IPS-20b (cell line): ENCODE measurements around the gene THAP9.
A peak's percentile ranks its signal among the peaks of the same experiment; 100 is the strongest.
"Not testable (repeated sequence)": the region's sequence is repeated elsewhere in the genome, so short reads cannot be mapped to it uniquely, and the experiment has no call there.

Experiments
- H3K27ac ChIP-seq: one replicate; pipeline ENCODE4 v1.5.1; 2013; ENCODE audit warnings: low read length
- H3K27me3 ChIP-seq: 2 replicates; pipeline ENCODE4 v1.6.1; 2013; ENCODE audit warnings: mild to moderate bottlenecking, low read length, inconsistent platforms; ENCODE audit not compliant: insufficient read depth
- H3K36me3 ChIP-seq: 2 replicates; pipeline ENCODE4 v1.6.1; 2013; ENCODE audit warnings: low read depth, mild to moderate bottlenecking, inconsistent platforms, low read length, moderate library complexity; ENCODE audit not compliant: insufficient read depth
- H3K4me1 ChIP-seq: 2 replicates; pipeline ENCODE4 v1.6.1; 2013; ENCODE audit warnings: mild to moderate bottlenecking, control low read depth, inconsistent platforms, low read length, moderate library complexity; ENCODE audit not compliant: insufficient read depth
- H3K4me3 ChIP-seq: 2 replicates; pipeline ENCODE4 v1.5.1; 2013; ENCODE audit warnings: mild to moderate bottlenecking, low read length, inconsistent platforms
- H3K9ac ChIP-seq: 2 replicates; pipeline ENCODE4 v1.6.1; 2013; ENCODE audit warnings: low read depth, mild to moderate bottlenecking, inconsistent platforms, low read length, moderate library complexity
- H3K9me3 ChIP-seq: 2 replicates; pipeline ENCODE4 v1.6.1; 2013; ENCODE audit warnings: mild to moderate bottlenecking, low read depth, low read length, inconsistent platforms; ENCODE audit not compliant: insufficient read depth

Gene THAP9, protein sequence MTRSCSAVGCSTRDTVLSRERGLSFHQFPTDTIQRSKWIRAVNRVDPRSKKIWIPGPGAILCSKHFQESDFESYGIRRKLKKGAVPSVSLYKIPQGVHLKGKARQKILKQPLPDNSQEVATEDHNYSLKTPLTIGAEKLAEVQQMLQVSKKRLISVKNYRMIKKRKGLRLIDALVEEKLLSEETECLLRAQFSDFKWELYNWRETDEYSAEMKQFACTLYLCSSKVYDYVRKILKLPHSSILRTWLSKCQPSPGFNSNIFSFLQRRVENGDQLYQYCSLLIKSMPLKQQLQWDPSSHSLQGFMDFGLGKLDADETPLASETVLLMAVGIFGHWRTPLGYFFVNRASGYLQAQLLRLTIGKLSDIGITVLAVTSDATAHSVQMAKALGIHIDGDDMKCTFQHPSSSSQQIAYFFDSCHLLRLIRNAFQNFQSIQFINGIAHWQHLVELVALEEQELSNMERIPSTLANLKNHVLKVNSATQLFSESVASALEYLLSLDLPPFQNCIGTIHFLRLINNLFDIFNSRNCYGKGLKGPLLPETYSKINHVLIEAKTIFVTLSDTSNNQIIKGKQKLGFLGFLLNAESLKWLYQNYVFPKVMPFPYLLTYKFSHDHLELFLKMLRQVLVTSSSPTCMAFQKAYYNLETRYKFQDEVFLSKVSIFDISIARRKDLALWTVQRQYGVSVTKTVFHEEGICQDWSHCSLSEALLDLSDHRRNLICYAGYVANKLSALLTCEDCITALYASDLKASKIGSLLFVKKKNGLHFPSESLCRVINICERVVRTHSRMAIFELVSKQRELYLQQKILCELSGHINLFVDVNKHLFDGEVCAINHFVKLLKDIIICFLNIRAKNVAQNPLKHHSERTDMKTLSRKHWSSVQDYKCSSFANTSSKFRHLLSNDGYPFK

DNA sequence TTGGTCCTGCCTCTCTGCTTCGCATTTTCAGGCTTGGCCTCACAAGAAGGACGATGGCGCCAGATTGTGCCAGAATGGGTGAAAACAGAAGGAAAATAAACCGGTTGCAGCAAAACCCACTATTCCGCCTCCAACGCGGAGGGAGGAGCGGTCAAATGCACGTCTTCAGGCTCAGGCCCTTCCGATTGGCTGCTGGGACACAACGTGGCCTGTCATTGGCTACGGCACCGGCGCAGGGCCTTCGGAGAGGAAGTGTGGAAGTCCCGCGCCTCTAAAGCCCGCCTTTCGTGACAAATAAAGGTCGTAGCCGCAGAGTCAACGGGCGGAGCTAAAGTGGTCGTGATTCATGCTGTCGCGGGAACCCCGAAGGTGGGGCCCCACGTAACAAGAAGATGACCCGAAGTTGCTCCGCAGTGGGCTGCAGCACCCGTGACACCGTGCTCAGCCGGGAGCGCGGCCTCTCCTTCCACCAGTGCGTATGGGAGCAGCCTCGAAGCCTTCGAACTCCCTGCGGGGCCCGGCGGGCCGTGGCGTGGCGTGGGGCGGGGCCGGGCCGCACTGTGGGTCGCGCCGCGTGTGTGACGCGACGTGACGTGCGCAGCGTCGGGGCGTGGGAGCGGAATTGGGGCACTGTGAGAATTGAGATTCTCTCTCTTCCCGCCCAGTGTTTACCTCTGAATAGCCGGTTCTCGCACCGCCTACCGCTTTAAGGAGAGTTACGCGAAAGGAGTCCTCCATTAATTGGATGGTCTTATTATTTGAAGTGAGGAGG, at the start of gene THAP9:
Gene THAP9 (plus strand): TSS at position 325 of the 772 bp plus-strand sequence. CDS start 68 bp downstream, at position 393.
- H3K4me3 ChIP-seq = peak within 1 kb of the TSS; percentile 99
- H3K27ac ChIP-seq = peak within 1 kb of the TSS; percentile 80
- H3K36me3 ChIP-seq = peaks cover 47% of the 10 kb centered on the region
- no peaks in the 10 kb centered on the region; the same call in 1 of the 2 replicates for H3K4me1 ChIP-seq
- H3K9ac ChIP-seq = peak within 1 kb of the TSS; percentile 98
- no peaks in the 10 kb centered on the region for H3K27me3 ChIP-seq
- H3K9me3 ChIP-seq = no peaks in the 10 kb centered on the region

DNA sequence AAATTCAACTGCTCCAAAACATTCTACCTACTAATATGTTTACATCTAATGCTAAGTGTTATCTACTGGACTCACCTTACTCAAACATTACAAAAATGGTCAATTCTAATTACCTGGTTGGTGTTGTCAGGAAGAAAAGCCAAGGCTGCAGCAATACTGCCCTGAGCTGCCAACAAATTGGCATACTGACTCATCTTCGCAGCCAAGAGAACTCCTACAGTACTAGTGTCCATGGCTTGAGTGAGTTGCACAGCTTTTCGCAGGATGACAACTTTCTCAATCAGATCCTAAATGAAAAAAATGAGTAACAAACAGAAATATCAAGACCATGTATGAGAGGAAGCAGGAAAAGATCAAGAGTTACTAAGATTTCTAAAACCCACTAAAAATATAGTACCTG, 49.2 kb upstream of the THAP9 start:
- H3K9ac ChIP-seq = no peak overlapping the region
- no peak overlapping the region for H3K27ac ChIP-seq
- no peak overlapping the region for H3K4me3 ChIP-seq
- H3K9me3 ChIP-seq = no peaks in the 10 kb centered on the region
- peaks cover 93% of the 10 kb centered on the region for H3K36me3 ChIP-seq
- no peaks in the 10 kb centered on the region for H3K4me1 ChIP-seq
- no peaks in the 10 kb centered on the region for H3K27me3 ChIP-seq

DNA sequence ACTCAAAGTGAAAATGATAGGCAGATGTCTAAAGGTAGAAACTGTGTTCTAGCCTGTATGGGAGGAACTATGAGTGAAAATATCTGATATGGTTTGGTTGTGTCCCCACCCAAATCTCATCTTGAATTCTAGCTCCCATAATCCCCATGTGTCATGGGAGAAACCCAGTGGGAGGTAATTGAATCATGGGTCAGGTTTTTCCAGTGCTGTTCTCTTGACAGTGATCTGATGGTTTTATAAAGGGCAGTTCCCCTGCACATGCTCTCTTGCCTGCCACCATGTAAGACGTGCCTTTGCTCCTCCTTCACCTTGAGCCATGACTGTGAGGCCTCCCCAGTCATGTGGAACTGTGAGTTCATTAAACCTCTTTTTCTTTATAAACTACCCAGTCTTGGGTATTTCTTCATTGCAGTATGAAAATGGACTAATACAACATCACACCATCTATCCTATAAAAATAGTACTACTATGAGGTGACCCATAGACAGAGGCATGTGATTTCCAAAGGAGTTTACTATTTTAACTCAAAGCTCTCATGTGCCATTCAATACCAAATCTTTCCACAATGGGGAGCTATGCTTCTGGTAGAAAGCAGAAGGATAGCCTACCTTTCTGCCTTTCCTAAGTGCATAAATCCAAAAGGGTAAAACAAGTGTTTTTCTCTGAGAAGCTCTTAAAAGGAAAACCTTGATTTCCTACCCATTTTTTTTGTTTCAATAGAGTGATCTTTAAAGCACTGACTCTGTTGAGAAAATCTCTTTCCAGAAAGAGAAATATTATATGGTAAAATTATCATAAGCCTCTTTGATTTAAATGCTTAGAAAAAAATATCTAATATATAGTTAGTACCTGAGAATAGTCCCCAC, 48.4 kb upstream of the THAP9 start:
- H3K36me3 ChIP-seq = peaks cover 97% of the 10 kb centered on the region
- no peak overlapping the region for H3K9ac ChIP-seq
- H3K4me1 ChIP-seq = no peaks in the 10 kb centered on the region
- no peaks in the 10 kb centered on the region for H3K9me3 ChIP-seq
- H3K4me3 ChIP-seq = no peak overlapping the region
- no peaks in the 10 kb centered on the region for H3K27me3 ChIP-seq
- no peak overlapping the region for H3K27ac ChIP-seq

DNA sequence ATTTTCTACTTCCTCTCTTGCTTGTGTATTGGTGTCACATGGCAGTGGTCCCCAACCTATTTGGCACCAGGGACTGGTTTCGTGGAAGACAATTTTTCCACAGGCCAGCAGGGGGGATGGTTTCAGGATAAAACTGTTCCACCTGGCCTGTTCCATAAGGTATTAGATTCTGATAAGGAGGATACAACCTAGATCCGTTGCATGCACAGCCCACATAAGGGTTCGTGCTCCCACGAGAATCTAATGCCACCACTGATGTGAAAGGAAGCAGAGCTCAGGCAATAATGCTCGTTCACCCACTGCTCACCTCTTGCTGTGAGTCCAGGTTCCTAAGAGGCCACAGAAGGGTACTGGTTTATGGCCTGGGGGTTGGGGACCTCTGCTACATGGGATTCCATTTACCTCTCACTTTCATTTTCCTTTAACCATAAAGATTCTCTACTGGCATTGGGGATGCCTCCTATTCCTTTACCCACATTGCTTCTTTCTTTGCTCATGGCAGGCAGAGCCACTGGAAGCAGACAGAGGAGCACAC, 47.7 kb upstream of the THAP9 start:
- no peaks in the 10 kb centered on the region for H3K9me3 ChIP-seq
- H3K9ac ChIP-seq = no peak overlapping the region
- no peak overlapping the region for H3K27ac ChIP-seq
- peaks cover 97% of the 10 kb centered on the region for H3K36me3 ChIP-seq
- no peaks in the 10 kb centered on the region for H3K4me1 ChIP-seq
- no peaks in the 10 kb centered on the region for H3K27me3 ChIP-seq
- H3K4me3 ChIP-seq = no peak overlapping the region

DNA sequence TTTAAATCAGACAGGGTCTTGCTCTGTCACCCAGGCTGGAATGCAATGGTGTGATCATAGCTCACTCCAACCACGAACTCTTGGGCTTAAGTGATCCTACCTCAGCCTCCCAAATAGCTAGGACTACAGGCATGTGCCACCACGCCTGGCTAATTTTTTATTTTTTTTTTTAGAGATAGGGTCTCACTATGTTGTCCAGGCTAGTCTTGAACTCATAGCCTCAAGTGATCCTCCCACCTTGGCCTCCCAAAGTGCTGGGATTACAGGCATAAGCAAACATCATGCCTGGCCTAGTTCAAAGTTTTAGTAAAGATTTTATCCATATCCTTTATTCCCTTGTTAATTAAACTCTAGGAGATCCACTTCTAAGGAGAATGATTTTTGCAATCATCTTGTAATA, 40.0 kb upstream of the THAP9 start:
- not testable (repeated sequence) for H3K9me3 ChIP-seq, H3K4me3 ChIP-seq, H3K4me1 ChIP-seq, H3K27me3 ChIP-seq, H3K9ac ChIP-seq, H3K27ac ChIP-seq
- peaks cover 78% of the 10 kb centered on the region for H3K36me3 ChIP-seq

DNA sequence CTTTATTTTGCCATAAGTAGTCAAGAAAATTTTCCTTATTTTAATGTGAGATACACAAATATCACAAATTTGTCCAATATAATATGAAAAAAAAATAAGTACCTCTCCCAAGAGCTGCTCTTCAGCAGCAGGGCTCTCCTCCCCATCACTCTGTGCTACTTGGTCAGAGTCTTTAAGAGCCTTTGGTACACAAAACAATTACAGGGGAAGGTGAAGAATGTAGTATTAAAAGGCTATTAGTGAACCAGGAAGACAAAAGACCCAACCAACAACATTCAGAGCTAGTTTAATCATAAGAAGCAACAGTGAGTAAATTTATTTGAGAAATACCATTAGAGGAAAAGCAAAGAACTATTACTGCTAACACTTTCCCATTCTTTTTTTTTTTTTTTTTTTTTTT, 39.0 kb upstream of the THAP9 start:
- H3K9ac ChIP-seq = no peak overlapping the region
- H3K27ac ChIP-seq = no peak overlapping the region
- H3K27me3 ChIP-seq = no peaks in the 10 kb centered on the region
- H3K36me3 ChIP-seq = peaks cover 81% of the 10 kb centered on the region
- no peaks in the 10 kb centered on the region for H3K9me3 ChIP-seq
- no peak overlapping the region for H3K4me3 ChIP-seq
- H3K4me1 ChIP-seq = no peaks in the 10 kb centered on the region

DNA sequence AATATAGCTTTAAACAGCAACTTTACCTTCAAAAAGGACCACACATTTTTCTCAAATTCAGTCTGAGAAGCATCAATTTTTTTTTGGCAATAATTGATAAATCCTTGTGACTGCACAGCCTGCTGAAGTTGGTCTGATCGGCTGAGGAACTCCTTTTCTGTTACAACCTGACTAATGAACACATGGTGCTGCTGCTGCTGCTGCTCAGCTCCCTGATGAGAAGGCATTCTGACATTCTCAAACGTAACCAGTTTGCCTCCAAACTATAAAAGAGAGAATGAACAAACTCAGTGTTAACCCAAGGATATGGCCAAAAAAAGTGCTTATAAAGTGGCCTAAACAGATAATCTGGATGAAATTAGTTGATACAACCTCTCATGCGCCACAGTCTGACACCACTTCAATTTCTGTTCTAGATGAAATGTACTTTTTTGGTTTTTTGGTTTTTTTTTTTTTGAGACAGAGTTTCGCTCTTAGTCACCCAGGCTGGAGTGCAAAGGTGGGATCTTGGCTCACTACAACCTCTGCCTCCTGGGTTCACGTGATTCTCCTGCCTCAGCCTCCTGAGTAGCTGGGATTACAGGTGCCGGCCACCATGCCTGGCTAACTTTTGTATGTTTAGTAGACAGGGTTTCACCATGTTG, 36.1 kb upstream of the THAP9 start:
- peaks cover 89% of the 10 kb centered on the region for H3K36me3 ChIP-seq
- no peak overlapping the region for H3K27ac ChIP-seq
- no peak overlapping the region for H3K9ac ChIP-seq
- no peak overlapping the region for H3K4me3 ChIP-seq
- no peaks in the 10 kb centered on the region for H3K9me3 ChIP-seq
- no peaks in the 10 kb centered on the region for H3K4me1 ChIP-seq
- H3K27me3 ChIP-seq = no peaks in the 10 kb centered on the region

DNA sequence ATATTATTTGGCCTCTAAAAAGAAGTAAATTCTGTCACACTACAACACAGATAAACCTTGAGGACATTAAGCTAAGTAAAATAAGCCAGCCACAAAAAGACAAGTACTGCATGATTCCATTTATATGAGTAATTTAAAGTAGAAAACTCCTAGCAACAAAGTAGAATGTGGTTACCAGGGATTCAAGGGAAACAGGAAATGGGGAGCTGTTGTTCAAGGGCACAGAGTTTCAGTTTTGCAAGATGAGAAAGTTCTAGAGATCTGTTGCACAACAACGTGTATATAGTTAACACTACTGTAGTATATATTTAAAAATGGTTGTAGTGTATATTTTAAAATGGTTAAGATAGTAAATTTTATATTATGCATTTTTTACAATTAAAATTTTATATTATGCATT, 34.9 kb upstream of the THAP9 start:
- Histone ChIP-seq H3K27me3 (no peaks in the 10 kb centered on the region), H3K9ac (no peak overlapping the region), H3K36me3 (peaks cover 91% of the 10 kb centered on the region), H3K27ac (no peak overlapping the region), H3K4me1 (no peaks in the 10 kb centered on the region), H3K9me3 (no peaks in the 10 kb centered on the region), H3K4me3 (no peak overlapping the region)

DNA sequence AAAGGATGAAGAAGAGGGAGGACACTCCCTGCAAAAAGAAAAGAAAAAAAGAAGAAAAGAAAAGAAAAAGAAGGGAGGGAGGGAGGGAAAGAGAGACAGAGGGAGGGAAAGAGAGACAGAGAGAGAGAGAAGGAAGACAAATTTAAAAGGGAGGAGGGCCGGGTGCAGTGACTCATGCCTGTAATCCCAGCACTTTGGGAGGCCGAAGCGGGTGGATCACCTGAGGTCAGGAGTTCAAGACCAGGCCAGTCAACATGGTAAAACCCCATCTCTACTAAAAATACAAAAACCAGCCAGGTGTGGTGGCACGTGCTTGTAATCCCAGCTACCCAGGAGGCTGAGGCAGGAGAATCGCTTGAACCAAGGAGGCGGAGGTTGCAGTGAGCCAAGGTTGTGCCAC, 34.5 kb upstream of the THAP9 start:
- not testable (repeated sequence) for H3K9me3 ChIP-seq, H3K9ac ChIP-seq, H3K4me3 ChIP-seq

DNA sequence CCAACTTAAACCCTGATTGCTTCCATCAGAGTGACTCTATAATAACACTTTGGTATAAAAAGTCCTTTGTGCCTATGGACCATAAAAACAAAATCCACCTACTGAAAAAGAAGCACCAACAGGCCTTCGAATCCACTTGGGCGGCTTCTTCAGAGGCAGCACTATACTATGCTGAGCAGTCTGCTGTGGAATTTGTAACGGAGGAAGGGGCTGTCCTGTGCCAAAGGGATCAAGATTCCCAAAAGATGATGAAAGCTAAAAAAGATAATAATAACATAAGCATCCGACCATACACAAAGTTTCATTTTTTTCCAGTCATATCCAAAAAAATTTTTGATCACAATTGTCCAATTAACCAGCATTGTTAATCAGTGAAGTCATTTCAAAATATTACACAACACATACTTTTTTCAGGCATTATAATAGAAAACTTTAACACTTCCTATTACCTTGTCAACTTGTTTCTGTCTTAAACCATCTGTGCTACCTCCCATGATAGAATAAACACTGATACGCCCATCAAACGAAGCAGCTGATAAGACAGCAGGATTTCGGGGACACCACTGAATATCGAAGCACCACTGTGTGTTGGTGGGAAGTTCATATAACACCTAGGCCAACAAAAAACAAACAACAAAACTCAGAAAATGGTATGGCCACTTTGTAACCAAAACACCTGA, 33.7 kb upstream of the THAP9 start:
- Histone ChIP-seq H3K4me3 (no peak overlapping the region), H3K27me3 (no peaks in the 10 kb centered on the region), H3K27ac (no peak overlapping the region), H3K4me1 (no peaks in the 10 kb centered on the region), H3K36me3 (peaks cover 93% of the 10 kb centered on the region), H3K9me3 (no peaks in the 10 kb centered on the region), H3K9ac (no peak overlapping the region)

More for the DNA sequence above, 34.5 kb upstream of the THAP9 start:
- not testable (repeated sequence) for H3K27ac ChIP-seq, H3K4me1 ChIP-seq, H3K27me3 ChIP-seq
- peaks cover 92% of the 10 kb centered on the region for H3K36me3 ChIP-seq
